SH-SY5Y (cell line): Measurements from ENCODE around the gene SLC66A1.

ENCODE experiments used
- GATA2 ChIP-seq: IDR thresholded peaks from 2 replicates; pipeline ENCODE4 v1.6.1; 2011; ENCODE audit warnings: mild to moderate bottlenecking, low read depth, low read length
- GATA3 ChIP-seq: IDR thresholded peaks from 2 replicates; pipeline ENCODE4 v1.6.1; 2011; ENCODE audit warnings: low read depth, mild to moderate bottlenecking, low read length, moderate library complexity

- TF ChIP-seq GATA2 (no peak), GATA3 (no peak)
Measured at GRCh38 chr1:19342894-19343616, 30.9 kb downstream of the SLC66A1 start.
